DND-41 (cell line): ENCODE measurements around the gene FOXO3.

ENCODE experiments used
- ATAC-seq: fragments of 200-7000 bp; cut with Tn5 transposase; 3 replicates; pipeline ENCODE4 v1.9.1; 2021; ENCODE audit warnings: low read depth; ENCODE audit not compliant: insufficient read depth
- DNase-seq: peaks from one replicate; pipeline ENCODE4 v3.0.0-alpha.2; 2020
- H2AFZ ChIP-seq: 2 replicates; pipeline ENCODE4 v1.6.0; 2012; ENCODE audit warnings: low read depth, low read length
- H3K27ac ChIP-seq: 2 replicates; pipeline ENCODE4 v1.5.1; 2012; ENCODE audit warnings: low read length, inconsistent platforms
- H3K27me3 ChIP-seq: fragments of 200-600 bp; sonication (generic); 2 replicates; pipeline ENCODE4 v1.6.0; 2012; ENCODE audit warnings: low read length, mild to moderate bottlenecking, inconsistent platforms; ENCODE audit not compliant: insufficient read depth, poor library complexity
- H3K36me3 ChIP-seq: 2 replicates; pipeline ENCODE4 v1.5.1; 2012; ENCODE audit warnings: low read length, inconsistent platforms; ENCODE audit not compliant: insufficient read depth
- H3K4me1 ChIP-seq: 2 replicates; pipeline ENCODE4 v1.5.1; 2012; ENCODE audit warnings: mild to moderate bottlenecking, low read length; ENCODE audit not compliant: insufficient read depth
- H3K4me2 ChIP-seq: 2 replicates; pipeline ENCODE4 v1.6.0; 2012; ENCODE audit warnings: mild to moderate bottlenecking, moderate library complexity, low read length, inconsistent platforms; ENCODE audit not compliant: insufficient read depth
- H3K4me3 ChIP-seq, 2 experiments: fragments of 200-600 bp in 1 of 2; shearing (Covaris generic) in 1 of 2; 2 replicates each; pipeline ENCODE4 v1.5.1; 2012 to 2016; ENCODE audit warnings: inconsistent platforms in 2 of 2, low read length in 2 of 2, mild to moderate bottlenecking in 2 of 2, low read depth in 1 of 2, moderate library complexity in 1 of 2
- H3K79me2 ChIP-seq: 2 replicates; pipeline ENCODE4 v1.6.0; 2012; ENCODE audit warnings: low read length, inconsistent platforms; ENCODE audit not compliant: insufficient read depth
- H3K9ac ChIP-seq: 2 replicates; pipeline ENCODE4 v1.6.0; 2012; ENCODE audit warnings: low read depth, mild to moderate bottlenecking, inconsistent platforms, low read length, moderate library complexity
- H3K9me3 ChIP-seq: 2 replicates; pipeline ENCODE4 v1.5.1; 2012; ENCODE audit warnings: low read length, moderate library complexity, mild to moderate bottlenecking, inconsistent platforms; ENCODE audit not compliant: insufficient read depth, severe bottlenecking
- H4K20me1 ChIP-seq: 2 replicates; pipeline ENCODE4 v1.6.0; 2012; ENCODE audit warnings: low read length; ENCODE audit not compliant: insufficient read depth
- EZH2 ChIP-seq: IDR thresholded peaks from 3 replicates; pipeline ENCODE4 v1.6.1; 2012; ENCODE audit warnings: borderline replicate concordance, low read depth, mild to moderate bottlenecking, moderate library complexity, low read length, inconsistent platforms; ENCODE audit not compliant: severe bottlenecking
- TF ChIP-seq, protein P1 (sequence below): IDR thresholded peaks from 2 replicates; pipeline ENCODE4 v1.5.1; 2012; ENCODE audit warnings: borderline replicate concordance, low read length, moderate library complexity, mild to moderate bottlenecking; ENCODE audit not compliant: poor library complexity, severe bottlenecking; ENCODE audit errors: extremely low read depth

FOXO3 gene

DNA sequence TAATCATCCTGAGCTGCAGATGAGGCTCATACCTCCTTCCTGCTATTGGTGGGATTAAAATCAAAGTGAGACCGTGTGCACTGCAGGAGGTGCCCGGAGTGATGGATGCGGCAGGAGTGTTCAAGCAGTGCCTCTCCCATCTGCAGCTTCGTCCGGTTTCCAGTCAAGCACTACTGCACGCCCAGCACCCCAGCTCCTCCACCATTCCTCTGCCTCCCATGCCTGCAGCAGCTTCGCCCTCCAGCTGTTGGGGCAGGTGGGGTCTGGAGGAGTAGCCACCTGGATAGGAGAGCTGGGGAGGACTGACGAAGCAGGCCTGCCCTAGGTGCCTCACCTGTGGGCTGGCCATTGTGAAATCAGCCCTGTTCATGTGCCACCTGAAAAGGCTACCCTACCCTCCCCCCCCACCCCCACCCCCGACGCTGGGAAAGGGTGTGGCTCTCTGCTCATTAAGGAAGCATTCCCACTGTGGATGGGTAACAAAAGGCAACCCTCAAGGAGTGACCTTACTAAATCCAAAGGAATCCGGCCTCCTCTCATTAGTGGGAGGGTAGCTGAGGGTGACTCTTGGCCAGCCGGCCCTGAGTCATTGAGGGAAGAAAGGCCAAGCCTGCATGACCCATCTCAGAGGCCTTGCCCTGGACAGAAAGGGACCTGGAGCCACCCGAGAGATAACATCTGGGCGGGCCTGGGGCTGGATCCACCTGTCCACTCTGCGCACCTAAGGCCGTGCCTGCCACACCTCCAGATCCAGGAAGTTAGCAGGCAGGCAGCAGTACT lies 171.6 kb downstream of the FOXO3 start:
- Histone ChIP-seq H3K27me3 (no peaks in the 10 kb centered on the region), H3K36me3 (no peaks in the 10 kb centered on the region), H3K9ac (no peak overlapping the region), H3K4me2 (no peak overlapping the region), H3K4me1 (no peaks in the 10 kb centered on the region), H3K79me2 (no peaks in the 10 kb centered on the region), H2AFZ (no peak overlapping the region), H3K27ac (no peak overlapping the region), H3K4me3 (no peak overlapping the region), H4K20me1 (no peaks in the 10 kb centered on the region), H3K9me3 (no peaks in the 10 kb centered on the region)
- no peak for ATAC-seq
- DNase-seq = no peak
- TF ChIP-seq EZH2 = no peak
- TF ChIP-seq, protein P1, sequence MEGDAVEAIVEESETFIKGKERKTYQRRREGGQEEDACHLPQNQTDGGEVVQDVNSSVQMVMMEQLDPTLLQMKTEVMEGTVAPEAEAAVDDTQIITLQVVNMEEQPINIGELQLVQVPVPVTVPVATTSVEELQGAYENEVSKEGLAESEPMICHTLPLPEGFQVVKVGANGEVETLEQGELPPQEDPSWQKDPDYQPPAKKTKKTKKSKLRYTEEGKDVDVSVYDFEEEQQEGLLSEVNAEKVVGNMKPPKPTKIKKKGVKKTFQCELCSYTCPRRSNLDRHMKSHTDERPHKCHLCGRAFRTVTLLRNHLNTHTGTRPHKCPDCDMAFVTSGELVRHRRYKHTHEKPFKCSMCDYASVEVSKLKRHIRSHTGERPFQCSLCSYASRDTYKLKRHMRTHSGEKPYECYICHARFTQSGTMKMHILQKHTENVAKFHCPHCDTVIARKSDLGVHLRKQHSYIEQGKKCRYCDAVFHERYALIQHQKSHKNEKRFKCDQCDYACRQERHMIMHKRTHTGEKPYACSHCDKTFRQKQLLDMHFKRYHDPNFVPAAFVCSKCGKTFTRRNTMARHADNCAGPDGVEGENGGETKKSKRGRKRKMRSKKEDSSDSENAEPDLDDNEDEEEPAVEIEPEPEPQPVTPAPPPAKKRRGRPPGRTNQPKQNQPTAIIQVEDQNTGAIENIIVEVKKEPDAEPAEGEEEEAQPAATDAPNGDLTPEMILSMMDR = no peak

- Histone ChIP-seq H3K27ac (no peak overlapping the region), H3K4me2 (no peak overlapping the region), H3K4me3 (no peak overlapping the region), H4K20me1 (no peaks in the 10 kb centered on the region), H2AFZ (no peak overlapping the region), H3K79me2 (no peaks in the 10 kb centered on the region), H3K36me3 (no peaks in the 10 kb centered on the region), H3K4me1 (no peaks in the 10 kb centered on the region), H3K9me3 (no peaks in the 10 kb centered on the region), H3K27me3 (no peaks in the 10 kb centered on the region), H3K9ac (no peak overlapping the region)
- TF ChIP-seq EZH2 = no peak
- TF ChIP-seq, protein P1 = no peak
- no peak for ATAC-seq
- DNase-seq = no peak
These were observed 172.3 kb downstream of the FOXO3 start for GRCh38 chr6:108733051-108733450.

GRCh38 chr6:108733706-108734265 lies 173.1 kb downstream of the FOXO3 start:
- ATAC-seq (no peak), DNase-seq (no peak)
- Histone ChIP-seq H3K27ac (no peak overlapping the region), H3K9me3 (no peaks in the 10 kb centered on the region), H2AFZ (no peak overlapping the region), H3K27me3 (no peaks in the 10 kb centered on the region), H4K20me1 (no peaks in the 10 kb centered on the region), H3K4me3 (no peak overlapping the region), H3K4me1 (no peaks in the 10 kb centered on the region), H3K36me3 (no peaks in the 10 kb centered on the region), H3K9ac (no peak overlapping the region), H3K4me2 (no peak overlapping the region), H3K79me2 (no peaks in the 10 kb centered on the region)
- TF ChIP-seq EZH2 = no peak
- TF ChIP-seq, protein P1 = no peak
